SK-N-SH (cell line): ENCODE results near the gene ELF5. TPM values are rescaled to one million over a fixed set of nuclear protein-coding genes. Genes with fewer than 3 reads are reported as not detected.

Source experiments
- CTCF ChIA-PET: fragments of 300-600, 350-600 bp; formaldehyde crosslinking; extraction: SDS; loops from one replicate; lab custom pipeline; 2021; lab: Yijun Ruan, JAX
- POLR2A ChIA-PET: fragments of 350-600 bp; sonication (Branson Sonifier 250); formaldehyde crosslinking; extraction: SDS; loops from one replicate; lab custom pipeline; 2020; ENCODE audit warnings: antibody characterized with exemption, inconsistent platforms; lab: Yijun Ruan, JAX
- DNase-seq: peaks from one replicate; pipeline ENCODE4 v3.0.0; 2012
- H2AFZ ChIP-seq: fragments of 200-600 bp; sonication (generic); 2 replicates; pipeline ENCODE4 v1.8.1; 2016; ENCODE audit warnings: antibody characterized with exemption, mild to moderate bottlenecking, low read depth
- H3F3A ChIP-seq: fragments of 200-600 bp; sonication (generic); replicated peaks from 2 replicates; pipeline ENCODE3; 2016; ENCODE audit warnings: antibody characterized with exemption, mild to moderate bottlenecking; ENCODE audit not compliant: insufficient read depth
- H3K27ac ChIP-seq, 2 experiments: fragments of 200-500 bp in 1 of 2; fragments of 200-600 bp in 1 of 2; sonication (Bioruptor generic) in 1 of 2; sonication (generic), shearing (Covaris generic) in 1 of 2; 2 replicates each; pipeline versions ENCODE4 v1.5.1 to v1.6.1; 2014 to 2016; ENCODE audit warnings: low read depth in 2 of 2, inconsistent platforms in 1 of 2, low read length in 1 of 2, mild to moderate bottlenecking in 1 of 2, mixed read lengths in 1 of 2
- H3K27me3 ChIP-seq: fragments of 200-600 bp; sonication (generic), shearing (Covaris generic); 2 replicates; pipeline ENCODE4 v1.6.1; 2016; ENCODE audit warnings: mixed run types; ENCODE audit not compliant: insufficient read depth
- H3K36me3 ChIP-seq, 2 experiments: fragments of 200-500 bp in 1 of 2; fragments of 200-600 bp in 1 of 2; sonication (Bioruptor generic) in 1 of 2; sonication (generic) in 1 of 2; replicated peaks in 1 of 2; 2 replicates each; pipeline versions ENCODE3 to v1.5.1; 2014 to 2016; ENCODE audit warnings: low read length in 1 of 2, mild to moderate bottlenecking in 1 of 2; ENCODE audit not compliant: insufficient read depth in 2 of 2, control insufficient read depth in 1 of 2
- H3K4me1 ChIP-seq, 2 experiments: fragments of 200-500 bp in 1 of 2; fragments of 200-600 bp in 1 of 2; sonication (Bioruptor generic) in 1 of 2; sonication (generic), shearing (Covaris generic) in 1 of 2; 2 replicates each; pipeline versions ENCODE4 v1.5.1 to v1.6.1; 2014 to 2016; ENCODE audit warnings: low read depth in 1 of 2, low read length in 1 of 2, mixed run types in 1 of 2; ENCODE audit not compliant: insufficient read depth in 2 of 2, control insufficient read depth in 1 of 2
- H3K4me2 ChIP-seq: fragments of 200-600 bp; sonication (generic), shearing (Covaris generic); 2 replicates; pipeline ENCODE4 v1.6.1; 2017; ENCODE audit warnings: mixed run types
- H3K4me3 ChIP-seq, 2 experiments: fragments of 200-500 bp in 1 of 2; fragments of 200-600 bp in 1 of 2; sonication (Bioruptor generic) in 1 of 2; sonication (generic), shearing (Covaris generic) in 1 of 2; 2 replicates each; pipeline versions ENCODE4 v1.5.1 to v1.8.1; 2014 to 2016; ENCODE audit warnings: low read depth in 2 of 2, inconsistent platforms in 1 of 2, low read length in 1 of 2, mild to moderate bottlenecking in 1 of 2, mixed read lengths in 1 of 2, moderate library complexity in 1 of 2
- H3K79me2 ChIP-seq: fragments of 200-600 bp; sonication (generic); 2 replicates; pipeline ENCODE4 v1.8.1; 2017; ENCODE audit warnings: mild to moderate bottlenecking; ENCODE audit not compliant: insufficient read depth
- H3K9ac ChIP-seq: fragments of 200-600 bp; sonication (generic); 2 replicates; pipeline ENCODE4 v1.6.1; 2017; ENCODE audit warnings: mixed run types
- H3K9me2 ChIP-seq: fragments of 200-600 bp; sonication (generic); 2 replicates; pipeline ENCODE4 v1.6.1; 2017; ENCODE audit warnings: mixed run types
- H3K9me3 ChIP-seq: fragments of 200-600 bp; sonication (generic); 2 replicates; pipeline ENCODE4 v1.6.1; 2017; ENCODE audit warnings: mixed run types, mild to moderate bottlenecking, moderate library complexity
- H4K20me1 ChIP-seq: fragments of 200-600 bp; sonication (generic); 2 replicates; pipeline ENCODE4 v1.6.1; 2017; ENCODE audit warnings: mild to moderate bottlenecking, mixed run types; ENCODE audit not compliant: insufficient read depth
- CHD2 ChIP-seq: fragments of 150-350 bp; IDR thresholded peaks from 2 replicates; pipeline ENCODE4 v1.6.1; 2018; ENCODE audit warnings: low read length; ENCODE audit not compliant: partially characterized antibody
- EZH2phosphoT487 ChIP-seq: fragments of 200-600 bp; sonication (generic); IDR thresholded peaks from 2 replicates; pipeline ENCODE4 v1.6.1; 2017; ENCODE audit warnings: low read depth, mixed run types, mild to moderate bottlenecking, antibody characterized with exemption, moderate library complexity, borderline replicate concordance
- FOSL2 ChIP-seq: IDR thresholded peaks from 2 replicates; pipeline ENCODE4 v1.4.0; 2012; ENCODE audit warnings: low read depth, mild to moderate bottlenecking, moderate library complexity, borderline replicate concordance
- FOXJ3 ChIP-seq: sonication (generic); formaldehyde crosslinking; IDR thresholded peaks from 2 replicates; pipeline ENCODE4 v1.5.1; 2020; ENCODE audit warnings: mild to moderate bottlenecking, missing genetic modification reagents
- MAX ChIP-seq: IDR thresholded peaks from 2 replicates; pipeline ENCODE4 v1.4.0; 2012; ENCODE audit warnings: low read depth
- NFIC ChIP-seq: IDR thresholded peaks from 2 replicates; pipeline ENCODE4 v1.4.0; 2012; ENCODE audit warnings: borderline replicate concordance
- NRF1 ChIP-seq: IDR thresholded peaks from 2 replicates; pipeline ENCODE4 v1.6.1; 2012; ENCODE audit warnings: low read depth, mild to moderate bottlenecking, low read length
- PBX3 ChIP-seq: IDR thresholded peaks from 2 replicates; pipeline ENCODE4; 2012
- RAD21 ChIP-seq: IDR thresholded peaks from 2 replicates; pipeline ENCODE4 v1.6.1; 2012; ENCODE audit warnings: mild to moderate bottlenecking, low read length
- RCOR1 ChIP-seq: fragments of 150-350 bp; IDR thresholded peaks from 2 replicates; pipeline ENCODE4 v1.6.1; 2017; ENCODE audit warnings: antibody characterized with exemption, low read length
- RFX5 ChIP-seq: IDR thresholded peaks from 2 replicates; pipeline ENCODE4 v1.6.1; 2012; ENCODE audit warnings: mild to moderate bottlenecking, improper control_type of control experiment, low read length
- SIN3A ChIP-seq: IDR thresholded peaks from 2 replicates; pipeline ENCODE4 v1.6.1; 2012; ENCODE audit warnings: low read depth, mild to moderate bottlenecking, low read length, moderate library complexity, borderline replicate concordance
- TAF1 ChIP-seq: IDR thresholded peaks from 2 replicates; pipeline ENCODE4 v1.6.1; 2012; ENCODE audit warnings: low read depth, mild to moderate bottlenecking, low read length, moderate library complexity, borderline replicate concordance
- TEAD4 ChIP-seq: IDR thresholded peaks from 2 replicates; pipeline ENCODE4 v1.4.0; 2012; ENCODE audit warnings: mild to moderate bottlenecking, borderline replicate concordance; ENCODE audit not compliant: insufficient read depth
- YY1 ChIP-seq: IDR thresholded peaks from 2 replicates; pipeline ENCODE4 v1.4.0; 2012; ENCODE audit warnings: low read depth, mild to moderate bottlenecking
- ZBTB33 ChIP-seq: IDR thresholded peaks from 2 replicates; pipeline ENCODE4 v1.4.0; 2012; ENCODE audit warnings: low read depth, borderline replicate concordance
- WGBS: methylation state at CpG from one replicate; pipeline ENCODE4 v1.1.6; 2017; ENCODE audit warnings: low lambda C conversion rate; 5-methylcytosine and 5-hydroxymethylcytosine counted together
- polyA plus RNA-seq, 3 experiments: library from polyadenylated mRNA; depleted of rRNA; stranded (reverse); fragments of >200 nt; gene quantifications; 2 replicates each; pipeline ENCODE4 v1.2.3, GENCODE V29; 2012

Gene ELF5
- polyA plus RNA-seq, 1 of the 3 experiments (the other 2 are of a cell fraction) = not detected

- H3K4me1 ChIP-seq = no peaks in the 10 kb centered on the region
- no peaks in the 10 kb centered on the region for H3K36me3 ChIP-seq
- no peak for TF ChIP-seq CHD2
- no peak for TF ChIP-seq ZBTB33
- no peak for TF ChIP-seq RFX5
- no peak for TF ChIP-seq PBX3
- no peak for TF ChIP-seq RCOR1
- TF ChIP-seq EZH2phosphoT487 = no peak
- no peak for TF ChIP-seq TEAD4
- TF ChIP-seq FOXJ3 (CRISPR knock-in tag) = no peak
- no peak for TF ChIP-seq YY1
- no peak for TF ChIP-seq SIN3A
- no peak for TF ChIP-seq NFIC
- TF ChIP-seq NRF1 = no peak
- TF ChIP-seq RAD21 = no peak
- H3K9me2 ChIP-seq = no peaks in the 10 kb centered on the region
- ChIA-PET CTCF (interaction anchor here (1.0 kb wide), 1 partner anchor 28 kb away, joined by 5 read pairs; the partner anchor contains the start of gene ELF5), POLR2A (no interaction called here)
- no peak overlapping the region for H3K9ac ChIP-seq
- DNase-seq = no peak
- no peaks in the 10 kb centered on the region for H3F3A ChIP-seq
- 51% methylated on average over 6 of the region's 6 CpGs for WGBS
- H3K27me3 ChIP-seq = peaks cover 41% of the 10 kb centered on the region
- no peaks in the 10 kb centered on the region for H3K79me2 ChIP-seq
- H3K4me2 ChIP-seq = no peak overlapping the region
- H3K4me3 ChIP-seq = no peak overlapping the region
- no peaks in the 10 kb centered on the region for H4K20me1 ChIP-seq
- no peak overlapping the region for H2AFZ ChIP-seq
- H3K27ac ChIP-seq = no peak overlapping the region
- H3K9me3 ChIP-seq = no peaks in the 10 kb centered on the region
These were observed 27.3 kb upstream of the ELF5 start for GRCh38 chr11:34540870-34541269.

GRCh38 chr11:34537636-34538035 is 24.0 kb upstream of the ELF5 start:
- no peaks in the 10 kb centered on the region for H3K36me3 ChIP-seq
- peaks cover 22% of the 10 kb centered on the region for H3K27me3 ChIP-seq
- H3K9me3 ChIP-seq = no peaks in the 10 kb centered on the region
- CTCF ChIA-PET = interaction anchor here (0.9 to 1.2 kb wide), 2 partner anchors 9 to 28 kb away, joined by 3 to 4 read pairs; no protein-coding TSS in a partner anchor
- no peak overlapping the region for H3K4me3 ChIP-seq
- 6% methylated on average over 1 of the region's 1 CpG for WGBS
- no peak overlapping the region for H3K27ac ChIP-seq
- H3K79me2 ChIP-seq = no peaks in the 10 kb centered on the region
- no peak overlapping the region for H3K4me2 ChIP-seq
- H3F3A ChIP-seq = no peaks in the 10 kb centered on the region
- H4K20me1 ChIP-seq = no peaks in the 10 kb centered on the region
- TF ChIP-seq FOSL2 (no peak), MAX (no peak), TAF1 (no peak), ZBTB33 (no peak)
- no peaks in the 10 kb centered on the region for H3K9me2 ChIP-seq
- H3K4me1 ChIP-seq = no peaks in the 10 kb centered on the region
- H3K9ac ChIP-seq = no peak overlapping the region
- no peak for DNase-seq
- POLR2A ChIA-PET = no interaction called here
- no peak overlapping the region for H2AFZ ChIP-seq
